ENCODE results near the gene ANKRD10.

The ANKRD10 gene

DNA sequence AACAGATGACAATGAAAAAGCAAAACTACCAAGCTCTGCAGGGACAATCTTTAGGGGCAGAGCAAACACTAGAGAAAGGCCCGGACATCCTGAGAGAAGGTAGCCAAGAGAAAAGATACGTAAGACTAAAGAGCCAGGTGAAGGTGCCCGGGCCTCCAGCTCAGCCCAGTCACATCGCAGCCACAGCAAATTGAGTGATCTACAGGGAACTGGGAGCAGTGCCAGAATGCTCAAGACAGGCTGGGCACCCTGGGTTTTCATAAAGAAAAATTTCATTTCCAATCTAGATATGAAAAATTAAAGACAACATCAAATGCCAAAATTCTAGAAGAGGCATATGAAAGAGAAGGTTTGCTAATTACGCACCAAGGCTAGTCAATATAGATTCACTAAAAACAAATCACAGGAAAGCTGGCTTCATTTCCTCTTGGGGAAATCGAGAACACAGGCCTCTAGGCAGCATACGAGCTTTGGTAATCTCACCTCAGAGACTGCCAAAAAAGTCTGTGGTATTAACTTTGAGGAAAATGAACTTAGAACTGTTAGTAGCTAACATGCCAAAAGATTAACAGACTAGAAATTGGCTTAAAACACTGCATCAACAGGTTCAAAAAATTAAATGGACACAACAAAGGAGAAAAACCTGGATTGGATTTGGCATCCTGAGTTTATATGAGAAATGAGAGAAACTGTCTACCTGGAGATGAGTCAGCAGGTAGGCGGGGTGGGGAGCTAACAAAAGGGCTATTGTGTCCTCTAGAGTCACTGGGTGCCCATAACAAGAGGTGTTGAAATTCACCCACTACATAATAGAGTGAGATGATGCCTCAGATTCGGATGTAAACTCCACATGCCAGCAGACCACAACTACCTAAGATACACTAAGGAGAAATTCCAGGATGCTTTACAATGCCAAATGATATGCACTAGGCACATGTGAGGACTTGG, 6.6 kb downstream of the ANKRD10 start:
- peaks cover 33% of the 10 kb centered on the region for H3K4me1 ChIP-seq (ENCODE audit: insufficient read depth, poor library complexity, severe bottlenecking)
- H3K27ac ChIP-seq (ENCODE audit: poor library complexity, severe bottlenecking) = peak overlapping the region; percentile 89
- TF ChIP-seq, protein P1, sequence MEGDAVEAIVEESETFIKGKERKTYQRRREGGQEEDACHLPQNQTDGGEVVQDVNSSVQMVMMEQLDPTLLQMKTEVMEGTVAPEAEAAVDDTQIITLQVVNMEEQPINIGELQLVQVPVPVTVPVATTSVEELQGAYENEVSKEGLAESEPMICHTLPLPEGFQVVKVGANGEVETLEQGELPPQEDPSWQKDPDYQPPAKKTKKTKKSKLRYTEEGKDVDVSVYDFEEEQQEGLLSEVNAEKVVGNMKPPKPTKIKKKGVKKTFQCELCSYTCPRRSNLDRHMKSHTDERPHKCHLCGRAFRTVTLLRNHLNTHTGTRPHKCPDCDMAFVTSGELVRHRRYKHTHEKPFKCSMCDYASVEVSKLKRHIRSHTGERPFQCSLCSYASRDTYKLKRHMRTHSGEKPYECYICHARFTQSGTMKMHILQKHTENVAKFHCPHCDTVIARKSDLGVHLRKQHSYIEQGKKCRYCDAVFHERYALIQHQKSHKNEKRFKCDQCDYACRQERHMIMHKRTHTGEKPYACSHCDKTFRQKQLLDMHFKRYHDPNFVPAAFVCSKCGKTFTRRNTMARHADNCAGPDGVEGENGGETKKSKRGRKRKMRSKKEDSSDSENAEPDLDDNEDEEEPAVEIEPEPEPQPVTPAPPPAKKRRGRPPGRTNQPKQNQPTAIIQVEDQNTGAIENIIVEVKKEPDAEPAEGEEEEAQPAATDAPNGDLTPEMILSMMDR (IDR thresholded peaks at IDR 0.05; ENCODE audit: poor library complexity, severe bottlenecking) = peak; percentile 30
- DNase-seq (ENCODE audit: low spot score) = peak; percentile 94
- H3K27me3 ChIP-seq (ENCODE audit: insufficient read depth, poor library complexity, severe bottlenecking) = no peaks in the 10 kb centered on the region
- peak; percentile 94 for ATAC-seq (ENCODE audit: low read depth)
- H3K4me3 ChIP-seq (ENCODE audit: severe bottlenecking) = no peak overlapping the region
- H3K9me3 ChIP-seq (ENCODE audit: severe bottlenecking) = no peaks in the 10 kb centered on the region
- H3K36me3 ChIP-seq (ENCODE audit: low read depth) = peaks cover 73% of the 10 kb centered on the region

DNA sequence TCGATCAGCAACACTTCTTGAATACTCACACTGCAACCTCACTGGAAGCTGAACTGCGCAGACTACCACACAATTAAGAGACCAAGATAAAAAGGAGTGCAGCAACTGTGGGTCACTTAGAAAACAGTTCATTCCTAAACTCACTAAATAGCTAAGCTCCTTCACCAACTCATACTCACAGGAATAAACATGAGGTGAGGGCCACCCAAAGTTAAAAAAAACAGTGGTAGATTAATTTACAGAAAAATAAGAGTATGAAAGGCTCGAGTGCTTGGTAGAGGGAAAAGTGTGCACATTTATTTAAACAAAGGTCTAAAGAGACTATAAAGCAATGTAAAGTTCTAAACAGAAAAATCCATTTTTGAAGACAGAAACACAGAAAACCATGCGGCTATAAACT, 7.6 kb downstream of the ANKRD10 start:
- H3K4me1 ChIP-seq (ENCODE audit: insufficient read depth, poor library complexity, severe bottlenecking) = peaks cover 25% of the 10 kb centered on the region
- TF ChIP-seq, protein P1 (IDR thresholded peaks at IDR 0.05; ENCODE audit: poor library complexity, severe bottlenecking) = no peak

DNA sequence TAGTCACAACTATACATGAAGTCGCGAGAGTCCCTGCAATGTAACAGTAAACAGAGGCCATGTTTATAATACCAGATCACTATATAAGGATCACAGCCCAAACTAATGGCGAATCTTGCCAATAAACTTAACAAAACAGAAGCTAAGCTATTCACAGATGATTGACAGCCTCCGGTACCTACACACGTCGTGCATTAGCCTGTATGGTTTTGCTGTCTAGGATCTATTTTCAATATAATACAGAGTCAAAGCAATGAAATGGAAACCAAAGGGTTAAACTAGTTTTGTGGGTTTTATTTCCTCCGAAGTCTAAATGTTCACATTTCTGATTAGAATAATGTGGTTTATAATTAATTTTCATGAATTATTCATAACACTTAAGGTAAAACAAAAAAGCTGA, 10.1 kb downstream of the ANKRD10 start:
- peaks cover 18% of the 10 kb centered on the region for H3K4me1 ChIP-seq (ENCODE audit: insufficient read depth, poor library complexity, severe bottlenecking)
- no peaks in the 10 kb centered on the region for H3K27me3 ChIP-seq (ENCODE audit: insufficient read depth, poor library complexity, severe bottlenecking)
- no peak overlapping the region for H3K27ac ChIP-seq (ENCODE audit: poor library complexity, severe bottlenecking)
- H3K36me3 ChIP-seq (ENCODE audit: low read depth) = peaks cover 88% of the 10 kb centered on the region
- ATAC-seq (ENCODE audit: low read depth) (no peak), DNase-seq (ENCODE audit: low spot score) (no peak)
- H3K4me3 ChIP-seq (ENCODE audit: severe bottlenecking) = no peak overlapping the region
- TF ChIP-seq, protein P1 (IDR thresholded peaks at IDR 0.05; ENCODE audit: poor library complexity, severe bottlenecking) = no peak
- H3K9me3 ChIP-seq (ENCODE audit: severe bottlenecking) = no peaks in the 10 kb centered on the region

More for the DNA sequence above, 7.6 kb downstream of the ANKRD10 start:
- H3K9me3 ChIP-seq (ENCODE audit: severe bottlenecking) = no peaks in the 10 kb centered on the region
- no peaks in the 10 kb centered on the region for H3K27me3 ChIP-seq (ENCODE audit: insufficient read depth, poor library complexity, severe bottlenecking)
- H3K36me3 ChIP-seq (ENCODE audit: low read depth) = peaks cover 82% of the 10 kb centered on the region
- peak overlapping the region; percentile 89 for H3K27ac ChIP-seq (ENCODE audit: poor library complexity, severe bottlenecking)
- ATAC-seq (ENCODE audit: low read depth) = no peak
- no peak for DNase-seq (ENCODE audit: low spot score)
- H3K4me3 ChIP-seq (ENCODE audit: severe bottlenecking) = no peak overlapping the region

DNA sequence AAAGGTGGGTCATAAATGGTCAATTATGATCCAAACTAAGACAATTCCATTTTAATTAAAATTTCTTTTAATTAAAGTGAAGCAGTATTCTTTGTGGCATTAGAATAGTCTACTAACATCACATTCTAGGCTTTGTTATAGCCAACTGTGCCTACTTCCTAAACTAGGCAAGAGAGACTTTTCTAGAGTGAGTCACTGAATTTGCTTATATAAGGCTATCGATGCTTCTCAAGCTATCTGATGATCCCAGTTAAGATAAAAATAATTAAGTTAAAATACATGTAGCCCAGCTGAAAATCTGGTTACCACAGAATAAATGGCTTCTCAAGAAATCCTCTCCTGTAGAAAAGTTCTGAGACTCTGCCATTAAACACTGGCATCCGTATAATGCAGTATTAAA, 12.5 kb downstream of the ANKRD10 start:
- Histone ChIP-seq H3K27me3 (ENCODE audit: insufficient read depth, poor library complexity, severe bottlenecking) (no peaks in the 10 kb centered on the region), H3K9me3 (ENCODE audit: severe bottlenecking) (no peaks in the 10 kb centered on the region), H3K36me3 (ENCODE audit: low read depth) (peaks cover 90% of the 10 kb centered on the region), H3K4me1 (ENCODE audit: insufficient read depth, poor library complexity, severe bottlenecking) (peaks cover 2% of the 10 kb centered on the region), H3K27ac (ENCODE audit: poor library complexity, severe bottlenecking) (no peak overlapping the region), H3K4me3 (ENCODE audit: severe bottlenecking) (no peak overlapping the region)
- no peak for DNase-seq (ENCODE audit: low spot score)
- TF ChIP-seq, protein P1 (IDR thresholded peaks at IDR 0.05; ENCODE audit: poor library complexity, severe bottlenecking) = no peak
- ATAC-seq (ENCODE audit: low read depth) = no peak

DNA sequence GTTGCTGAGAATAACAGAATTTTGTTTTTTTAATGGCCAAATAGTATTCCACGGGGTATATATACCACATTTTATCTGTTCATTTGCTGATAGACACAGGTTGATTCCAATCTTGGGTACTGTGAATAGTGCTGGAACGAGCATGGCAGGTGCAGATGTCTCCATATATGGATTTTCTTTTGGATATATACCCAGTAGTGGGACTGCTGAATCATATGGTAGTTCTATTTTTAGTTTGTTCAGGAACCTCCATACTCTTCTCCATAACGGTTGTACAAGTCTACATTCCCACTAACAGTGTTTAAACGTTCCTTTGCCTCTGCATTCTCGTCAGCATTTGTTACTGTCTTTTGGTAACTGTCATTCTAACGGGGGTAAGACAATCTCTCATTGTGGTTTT, 17.3 kb downstream of the ANKRD10 start:
- TF ChIP-seq, protein P1 (IDR thresholded peaks at IDR 0.05; ENCODE audit: poor library complexity, severe bottlenecking) = no peak
- Histone ChIP-seq H3K9me3 (ENCODE audit: severe bottlenecking) (no peaks in the 10 kb centered on the region), H3K36me3 (ENCODE audit: low read depth) (peaks cover 72% of the 10 kb centered on the region)

More for the DNA sequence above, 17.3 kb downstream of the ANKRD10 start:
- H3K27me3 ChIP-seq (ENCODE audit: insufficient read depth, poor library complexity, severe bottlenecking) = no peaks in the 10 kb centered on the region
- H3K4me1 ChIP-seq (ENCODE audit: insufficient read depth, poor library complexity, severe bottlenecking) = no peaks in the 10 kb centered on the region
- no peak for ATAC-seq (ENCODE audit: low read depth)
- no peak for DNase-seq (ENCODE audit: low spot score)
- H3K27ac ChIP-seq (ENCODE audit: poor library complexity, severe bottlenecking) = no peak overlapping the region
- no peak overlapping the region for H3K4me3 ChIP-seq (ENCODE audit: severe bottlenecking)

Data from RWPE2 (cell line).